Activated naive CD8-positive, alpha-beta T cell treated with anti-CD3 and anti-CD28 coated beads for 36 hours (primary cell): ENCODE results near the gene CSN1S1. TPM values are rescaled to one million over a fixed set of nuclear protein-coding genes. Genes with fewer than 3 reads are reported as not detected.
"Not testable (repeated sequence)": the region's sequence is repeated elsewhere in the genome, so short reads cannot be mapped to it uniquely, and the experiment has no call there.

Experiments
- DNase-seq: peaks from one replicate; pipeline ENCODE4 v3.0.0; 2021
- H3K27ac Mint-ChIP-seq: one replicate; pipeline ENCODE4 v1.8.0; 2022; ENCODE audit warnings: mild to moderate bottlenecking, moderate library complexity, mixed read lengths
- H3K27me3 Mint-ChIP-seq: one replicate; pipeline ENCODE4 v1.8.0; 2022; ENCODE audit warnings: mild to moderate bottlenecking, mixed read lengths
- H3K36me3 Mint-ChIP-seq: one replicate; pipeline ENCODE4 v1.8.0; 2021; ENCODE audit warnings: mild to moderate bottlenecking, mixed read lengths
- H3K4me1 Mint-ChIP-seq: one replicate; pipeline ENCODE4 v1.8.0; 2021; ENCODE audit warnings: mixed read lengths
- H3K4me3 Mint-ChIP-seq: one replicate; pipeline ENCODE4 v1.8.0; 2022; ENCODE audit warnings: mild to moderate bottlenecking, moderate library complexity, mixed read lengths
- H3K9me3 Mint-ChIP-seq: one replicate; pipeline ENCODE4 v1.8.0; 2022; ENCODE audit warnings: mixed read lengths
- total RNA-seq, 2 experiments: library from RNA; stranded (reverse); gene quantifications; one replicate each; pipeline ENCODE4 v1.2.3, GENCODE V29; 2021

CSN1S1 gene
- total RNA-seq: not detected

DNA sequence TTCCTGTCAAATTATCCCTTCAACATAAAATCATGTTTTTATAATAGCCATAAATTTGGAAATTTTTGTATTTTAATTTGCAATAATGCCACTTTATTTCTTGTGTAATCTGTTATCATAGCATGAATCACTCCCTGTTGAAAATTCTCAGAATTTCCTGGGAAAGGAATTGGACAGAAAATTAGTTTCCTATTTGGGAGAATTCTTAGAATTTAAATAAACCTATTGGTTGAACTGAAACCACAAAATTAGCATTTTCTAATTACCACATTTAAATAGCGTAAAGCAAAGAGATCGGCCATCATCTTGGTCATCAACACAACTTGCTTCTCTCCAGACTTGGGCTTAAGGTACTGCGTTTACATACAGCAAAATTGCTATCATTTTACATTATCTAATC, at the start of gene CSN1S1:
Gene CSN1S1 (plus strand): TSS at position 301 of the 400 bp plus-strand sequence. CDS start 1,488 bp downstream, outside the sequence.
- H3K4me3 Mint-ChIP-seq: no peak within 1 kb of the TSS
- H3K36me3 Mint-ChIP-seq: no peaks in the 10 kb centered on the region
- no peak for DNase-seq
- no peaks in the 10 kb centered on the region for H3K9me3 Mint-ChIP-seq
- H3K27ac Mint-ChIP-seq: no peak within 1 kb of the TSS
- H3K4me1 Mint-ChIP-seq: no peaks in the 10 kb centered on the region
- no peaks in the 10 kb centered on the region for H3K27me3 Mint-ChIP-seq

DNA sequence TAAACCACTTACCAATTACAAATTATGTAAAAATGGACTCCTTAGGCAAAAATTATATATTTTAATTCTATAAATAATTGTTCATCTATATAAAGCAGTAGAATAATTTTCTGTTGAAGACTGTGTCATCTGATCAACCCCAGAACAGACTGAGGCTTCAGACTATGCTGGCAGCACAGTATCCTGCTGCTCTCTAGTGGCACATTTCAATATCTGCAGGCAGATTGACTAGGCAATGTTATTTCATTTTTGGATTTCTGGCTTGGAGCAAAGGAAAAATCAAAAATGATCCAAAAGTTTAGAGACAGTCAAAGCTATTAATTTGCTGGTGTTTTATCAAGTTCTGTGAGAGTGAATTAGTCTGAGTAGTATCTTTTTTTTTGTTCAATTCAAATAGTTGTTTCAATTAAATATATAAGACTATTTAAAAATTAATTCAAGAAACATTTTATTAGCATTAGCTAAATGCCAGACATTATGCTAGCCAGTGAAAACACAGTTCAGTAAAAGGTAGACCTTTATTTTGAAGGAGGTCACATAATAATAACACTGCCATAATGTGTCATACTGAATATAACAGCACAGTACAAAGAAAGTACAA, 49.6 kb upstream of the CSN1S1 start:
- no peaks in the 10 kb centered on the region for H3K9me3 Mint-ChIP-seq
- no peaks in the 10 kb centered on the region for H3K4me1 Mint-ChIP-seq
- no peaks in the 10 kb centered on the region for H3K36me3 Mint-ChIP-seq
- peak; percentile 3 for DNase-seq
- no peaks in the 10 kb centered on the region for H3K27me3 Mint-ChIP-seq
- no peak overlapping the region for H3K4me3 Mint-ChIP-seq
- no peak overlapping the region for H3K27ac Mint-ChIP-seq

- H3K27ac Mint-ChIP-seq: no peak overlapping the region
- no peaks in the 10 kb centered on the region for H3K4me1 Mint-ChIP-seq
- DNase-seq: no peak
- no peak overlapping the region for H3K4me3 Mint-ChIP-seq
- H3K9me3 Mint-ChIP-seq: no peaks in the 10 kb centered on the region
- H3K27me3 Mint-ChIP-seq: no peaks in the 10 kb centered on the region
- H3K36me3 Mint-ChIP-seq: no peaks in the 10 kb centered on the region
Observed at GRCh38 chr4:69882150-69882549, 48.7 kb upstream of the CSN1S1 start.

- DNase-seq: no peak
- H3K9me3 Mint-ChIP-seq: no peaks in the 10 kb centered on the region
- no peaks in the 10 kb centered on the region for H3K36me3 Mint-ChIP-seq
- peaks cover 3% of the 10 kb centered on the region for H3K4me1 Mint-ChIP-seq
- H3K4me3 Mint-ChIP-seq: no peak overlapping the region
- peaks cover 3% of the 10 kb centered on the region for H3K27me3 Mint-ChIP-seq
- no peak overlapping the region for H3K27ac Mint-ChIP-seq
Observed at GRCh38 chr4:69888336-69888735, 42.5 kb upstream of the CSN1S1 start.

GRCh38 chr4:69894186-69894585, 36.7 kb upstream of the CSN1S1 start:
- H3K36me3 Mint-ChIP-seq: no peaks in the 10 kb centered on the region
- H3K27ac Mint-ChIP-seq: no peak overlapping the region
- no peaks in the 10 kb centered on the region for H3K9me3 Mint-ChIP-seq
- H3K27me3 Mint-ChIP-seq: peaks cover 18% of the 10 kb centered on the region
- no peak for DNase-seq
- no peak overlapping the region for H3K4me3 Mint-ChIP-seq
- no peaks in the 10 kb centered on the region for H3K4me1 Mint-ChIP-seq

- no peaks in the 10 kb centered on the region for H3K36me3 Mint-ChIP-seq
- no peak overlapping the region for H3K27ac Mint-ChIP-seq
- H3K27me3 Mint-ChIP-seq: peaks cover 19% of the 10 kb centered on the region
- no peak overlapping the region for H3K4me3 Mint-ChIP-seq
- DNase-seq: no peak
- no peaks in the 10 kb centered on the region for H3K4me1 Mint-ChIP-seq
- H3K9me3 Mint-ChIP-seq: no peaks in the 10 kb centered on the region
Observed at GRCh38 chr4:69894721-69895120, 36.1 kb upstream of the CSN1S1 start.

DNA sequence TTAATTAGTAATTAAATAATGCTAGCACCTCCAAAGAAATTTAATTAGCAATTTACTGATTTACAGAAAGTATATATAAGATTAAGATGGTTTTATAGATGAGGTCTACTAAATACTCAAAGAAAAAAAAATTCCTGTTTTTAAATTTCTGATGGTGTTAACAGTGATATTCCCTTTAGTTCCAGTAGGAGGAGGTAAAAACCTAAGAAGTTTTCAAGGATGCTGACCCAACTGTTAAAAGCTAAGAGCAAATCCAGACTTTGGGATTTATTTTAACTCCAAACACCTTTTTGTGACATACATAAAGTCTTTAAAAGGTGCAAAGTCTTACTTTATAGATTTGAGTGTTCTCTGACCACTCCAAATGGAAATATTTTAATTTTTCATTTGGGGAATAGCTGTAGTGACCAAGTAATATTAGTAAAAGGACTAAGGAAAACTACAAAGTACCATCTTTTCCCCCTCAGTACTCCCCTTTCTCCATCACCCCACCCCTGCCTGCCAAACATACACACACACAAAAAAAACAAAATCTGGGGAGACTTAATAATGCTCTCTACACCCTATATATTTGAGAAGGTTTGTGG, 34.2 kb upstream of the CSN1S1 start:
- Mint-ChIP-seq H3K9me3 (no peaks in the 10 kb centered on the region), H3K27me3 (peaks cover 19% of the 10 kb centered on the region), H3K36me3 (no peaks in the 10 kb centered on the region), H3K4me1 (no peaks in the 10 kb centered on the region), H3K27ac (no peak overlapping the region), H3K4me3 (no peak overlapping the region)
- no peak for DNase-seq

- DNase-seq: no peak
- Mint-ChIP-seq H3K27me3 (peaks cover 6% of the 10 kb centered on the region), H3K36me3 (no peaks in the 10 kb centered on the region), H3K9me3 (no peaks in the 10 kb centered on the region), H3K4me3 (no peak overlapping the region), H3K4me1 (no peaks in the 10 kb centered on the region), H3K27ac (no peak overlapping the region)
Observed at GRCh38 chr4:69907151-69907550, 23.7 kb upstream of the CSN1S1 start.

- H3K9me3 Mint-ChIP-seq: no peaks in the 10 kb centered on the region
- H3K4me1 Mint-ChIP-seq: no peaks in the 10 kb centered on the region
- H3K4me3 Mint-ChIP-seq: no peak overlapping the region
- no peaks in the 10 kb centered on the region for H3K27me3 Mint-ChIP-seq
- no peak overlapping the region for H3K27ac Mint-ChIP-seq
- no peak for DNase-seq
- H3K36me3 Mint-ChIP-seq: no peaks in the 10 kb centered on the region
Observed at GRCh38 chr4:69909195-69909594, 21.7 kb upstream of the CSN1S1 start.

DNA sequence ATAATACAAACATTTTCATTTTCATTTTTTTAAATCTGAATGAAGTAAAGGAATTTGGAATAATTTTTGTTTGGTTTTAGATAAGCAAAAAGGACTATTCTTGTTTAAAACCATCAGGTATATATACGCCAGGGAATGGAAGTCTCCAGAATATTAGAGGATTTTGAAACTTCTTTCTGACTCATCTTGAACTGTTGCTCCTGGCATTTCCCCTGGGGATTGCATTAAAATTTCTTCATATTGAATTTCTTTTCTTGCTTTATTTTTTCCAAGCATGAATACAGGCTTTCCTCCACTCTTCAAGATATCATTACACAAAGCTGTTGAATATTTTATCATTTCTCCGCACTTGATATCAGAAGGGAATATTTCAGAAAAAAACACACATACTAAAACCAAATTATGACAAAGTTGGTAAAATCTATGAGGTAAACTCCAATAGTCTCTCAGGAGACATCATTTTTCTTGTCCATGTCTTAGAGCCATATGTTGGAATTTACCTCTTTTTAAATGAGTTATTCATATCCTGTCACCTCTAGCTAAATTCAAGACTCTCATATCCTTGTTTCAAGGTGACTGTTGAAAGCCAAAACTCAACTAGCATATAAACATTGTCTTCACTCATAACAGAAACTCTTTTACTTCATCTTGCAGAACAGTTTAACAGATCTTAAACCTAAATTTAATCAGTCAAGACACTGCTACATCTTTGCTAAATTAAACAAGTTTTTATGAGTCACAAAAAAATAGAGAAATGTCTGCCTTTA, 20.7 kb upstream of the CSN1S1 start:
- no peak for DNase-seq
- Mint-ChIP-seq H3K4me3 (no peak overlapping the region), H3K9me3 (no peaks in the 10 kb centered on the region), H3K36me3 (no peaks in the 10 kb centered on the region), H3K27me3 (no peaks in the 10 kb centered on the region), H3K4me1 (no peaks in the 10 kb centered on the region), H3K27ac (no peak overlapping the region)

DNA sequence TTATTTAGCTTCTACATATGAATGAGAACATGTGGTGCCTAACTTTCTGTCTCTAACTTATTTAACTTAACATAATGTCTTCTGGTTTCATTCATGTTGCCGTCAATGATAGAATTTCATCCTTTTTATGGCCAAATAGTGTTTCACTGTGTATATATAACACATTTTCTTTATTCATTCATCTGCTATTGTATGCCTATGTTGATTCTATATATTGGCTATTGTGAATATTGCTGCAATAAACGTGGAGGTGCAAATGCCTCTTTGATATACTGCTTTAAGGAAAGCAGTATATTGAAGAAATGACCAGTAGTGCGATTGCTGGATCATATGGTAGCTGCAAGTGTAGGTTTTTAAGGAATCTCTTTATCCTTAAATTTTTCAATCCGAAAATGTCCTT, 10.0 kb upstream of the CSN1S1 start:
- H3K27ac Mint-ChIP-seq: no peak overlapping the region
- peaks cover 6% of the 10 kb centered on the region for H3K27me3 Mint-ChIP-seq
- H3K9me3 Mint-ChIP-seq: no peaks in the 10 kb centered on the region
- H3K4me3 Mint-ChIP-seq: no peak overlapping the region
- no peak for DNase-seq
- no peaks in the 10 kb centered on the region for H3K4me1 Mint-ChIP-seq
- H3K36me3 Mint-ChIP-seq: no peaks in the 10 kb centered on the region

DNA sequence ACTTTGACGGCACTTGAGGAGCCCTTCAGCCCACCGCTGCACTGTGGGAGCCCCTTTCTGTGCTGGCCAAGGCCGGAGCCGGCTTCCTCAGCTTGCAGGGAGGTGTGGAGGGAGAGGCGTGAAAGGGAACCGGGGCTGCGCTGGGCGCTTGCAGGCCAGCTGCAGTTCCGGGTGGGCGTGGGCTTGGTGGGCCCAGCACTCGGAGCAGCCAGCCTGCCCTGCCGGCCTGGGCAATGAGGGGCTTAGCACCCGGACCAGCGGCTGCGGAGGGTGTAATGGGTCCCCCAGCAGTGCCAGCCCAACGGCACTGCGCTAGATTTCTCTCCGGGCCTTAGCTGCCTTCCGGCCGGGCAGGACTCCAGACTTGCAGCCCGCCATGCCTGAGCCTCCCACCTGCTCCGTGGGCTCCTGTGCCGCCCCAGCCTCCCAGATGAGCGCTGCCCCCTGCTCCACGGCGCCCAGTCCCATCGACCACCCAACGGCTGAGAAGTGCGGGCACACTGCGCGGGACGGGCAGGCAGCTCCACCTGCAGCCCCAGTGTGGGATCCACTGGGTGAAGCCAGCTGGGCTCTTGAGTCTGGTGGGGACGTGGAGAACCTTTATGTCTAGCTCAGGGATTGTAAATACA, 7.0 kb upstream of the CSN1S1 start:
- not testable (repeated sequence) for DNase-seq, H3K4me1 Mint-ChIP-seq, H3K27ac Mint-ChIP-seq, H3K36me3 Mint-ChIP-seq, H3K9me3 Mint-ChIP-seq, H3K4me3 Mint-ChIP-seq, H3K27me3 Mint-ChIP-seq

DNA sequence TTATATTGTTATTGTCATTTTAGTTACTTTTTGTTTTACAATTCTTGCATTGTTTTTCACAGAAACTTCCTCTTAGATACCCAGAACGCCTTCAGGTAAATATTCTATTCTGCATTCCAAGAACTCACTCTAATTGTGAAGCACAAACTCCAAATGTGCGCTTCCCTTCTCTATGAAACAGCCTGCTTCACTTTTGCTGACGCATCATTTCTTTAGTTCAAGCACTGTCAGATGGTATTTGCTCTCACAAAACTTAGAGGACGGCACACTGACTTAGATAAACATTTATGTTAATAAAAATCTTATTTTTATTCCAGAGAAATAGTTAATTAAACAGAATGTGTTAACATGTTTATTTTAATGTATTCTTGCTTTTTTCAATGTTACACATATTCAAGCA, 3.3 kb downstream of the CSN1S1 start:
- no peak overlapping the region for H3K27ac Mint-ChIP-seq
- H3K4me1 Mint-ChIP-seq: no peaks in the 10 kb centered on the region
- no peaks in the 10 kb centered on the region for H3K27me3 Mint-ChIP-seq
- no peak for DNase-seq
- H3K4me3 Mint-ChIP-seq: no peak overlapping the region
- no peaks in the 10 kb centered on the region for H3K36me3 Mint-ChIP-seq
- H3K9me3 Mint-ChIP-seq: no peaks in the 10 kb centered on the region

DNA sequence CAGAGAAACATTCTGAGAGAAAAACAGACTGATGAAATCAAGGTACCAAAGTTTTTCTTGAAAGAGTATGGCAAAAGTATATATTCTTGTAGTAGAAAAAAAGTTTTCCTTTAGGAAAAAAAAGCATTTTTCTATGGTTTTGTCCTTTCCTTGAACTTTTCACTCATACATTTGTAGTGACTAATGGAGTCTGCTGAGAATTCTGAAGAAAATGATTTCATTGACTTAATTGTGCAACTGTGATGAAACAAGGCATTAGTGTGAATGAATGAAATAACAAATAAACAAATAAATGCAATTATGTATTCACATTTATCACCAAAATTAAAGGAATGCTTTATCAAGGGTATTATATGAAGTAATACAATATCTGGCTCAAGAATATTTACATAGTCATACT, 5.7 kb downstream of the CSN1S1 start:
- Mint-ChIP-seq H3K4me3 (no peak overlapping the region), H3K27me3 (no peaks in the 10 kb centered on the region), H3K9me3 (no peaks in the 10 kb centered on the region), H3K27ac (no peak overlapping the region), H3K4me1 (no peaks in the 10 kb centered on the region), H3K36me3 (no peaks in the 10 kb centered on the region)
- DNase-seq: no peak

- no peak overlapping the region for H3K4me3 Mint-ChIP-seq
- no peaks in the 10 kb centered on the region for H3K9me3 Mint-ChIP-seq
- H3K36me3 Mint-ChIP-seq: no peaks in the 10 kb centered on the region
- no peaks in the 10 kb centered on the region for H3K4me1 Mint-ChIP-seq
- no peak overlapping the region for H3K27ac Mint-ChIP-seq
- DNase-seq: no peak
- no peaks in the 10 kb centered on the region for H3K27me3 Mint-ChIP-seq
Observed at GRCh38 chr4:69951602-69952001, 20.7 kb downstream of the CSN1S1 start.
